GM18858 (cell line): ENCODE data around the gene SND1.

Experiments used
- ATAC-seq: cut with Tn5 transposase; IDR thresholded peaks from one replicate; pipeline ENCODE4 v1.9.1; 2021; ENCODE audit not compliant: unreplicated experiment

Gene SND1

DNA sequence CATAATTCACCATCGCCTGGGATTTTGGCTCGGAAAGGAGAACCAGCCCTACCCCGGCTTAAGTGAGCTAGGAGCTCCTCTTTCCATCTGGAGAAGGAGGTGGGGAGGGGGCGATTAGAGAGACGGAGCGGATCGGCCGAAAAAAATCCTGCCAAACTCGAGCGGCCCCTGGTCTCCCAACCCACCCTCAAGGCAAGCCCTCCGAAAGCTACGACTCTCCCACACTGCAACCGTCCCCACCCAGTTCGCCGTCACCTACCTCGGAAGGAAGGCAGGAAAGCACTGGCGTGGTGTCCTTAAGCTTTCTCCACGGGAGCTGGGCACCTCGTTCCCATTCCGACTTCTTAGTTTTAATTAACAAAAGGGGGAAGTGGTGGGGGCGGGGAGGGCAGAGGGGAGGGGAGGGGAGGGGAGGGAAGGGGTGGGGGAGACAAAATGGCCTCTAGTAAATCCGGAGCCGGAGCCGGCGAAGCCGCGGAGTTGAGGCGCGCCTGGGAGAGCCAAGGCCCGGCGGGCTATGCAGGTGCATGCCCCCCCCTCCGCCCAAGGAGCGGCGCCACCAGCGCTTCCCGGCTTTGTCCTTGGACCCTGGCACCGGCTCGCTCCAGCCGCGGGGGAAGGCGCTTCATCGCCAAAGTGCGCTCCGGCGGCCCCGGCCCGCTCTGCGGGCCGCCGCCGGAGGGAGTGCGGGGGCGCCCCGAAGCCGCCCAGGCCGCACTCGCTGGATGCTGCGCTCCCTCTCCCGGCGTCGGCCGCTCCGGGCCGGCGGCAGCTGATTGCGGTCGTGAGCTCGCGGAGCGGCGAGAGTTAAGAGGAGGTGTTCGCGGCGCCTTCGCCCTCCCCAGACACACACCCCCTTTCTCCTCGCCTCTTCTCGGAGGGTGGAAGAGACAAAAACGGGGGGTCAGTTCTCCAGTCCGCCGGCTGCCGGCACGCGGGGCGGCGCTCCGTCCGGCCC lies 378.9 kb downstream of the SND1 start, which contains the start of gene LRRC4:
Gene LRRC4, minus strand, starts transcription at position 784 of the 958 bp plus-strand sequence. CDS start 797 bp downstream, outside the sequence.
- ATAC-seq: peak; percentile 34

GRCh38 chr7:128031901-128032604 lies 380.1 kb downstream of the SND1 start:
- ATAC-seq: peak; percentile 66

- no peak for ATAC-seq
Measured at GRCh38 chr7:128032605-128033235, 380.7 kb downstream of the SND1 start.

DNA sequence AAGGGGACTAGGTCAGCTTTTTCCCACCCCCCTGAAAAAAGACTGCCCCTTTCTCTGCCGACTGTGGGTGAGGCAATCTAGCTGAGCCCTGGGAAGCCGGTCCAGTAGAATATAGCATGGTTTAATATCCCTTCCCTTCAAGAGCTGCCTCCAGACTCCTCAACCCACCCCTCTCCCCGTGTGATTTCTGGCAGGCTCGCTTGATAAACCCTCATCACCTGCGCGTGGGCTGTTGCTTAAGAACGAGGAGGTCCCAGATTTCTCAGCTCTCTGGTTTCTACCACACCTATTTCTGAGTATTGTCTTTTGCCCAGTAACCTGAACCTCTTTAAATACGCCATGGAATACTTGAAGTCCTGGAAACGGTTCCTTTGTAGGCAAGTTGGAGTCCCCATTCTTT lies 381.3 kb downstream of the SND1 start:
- no peak for ATAC-seq

- no peak for ATAC-seq
Measured at GRCh38 chr7:128034825-128035224, 382.8 kb downstream of the SND1 start.

- no peak for ATAC-seq
Measured at GRCh38 chr7:128035712-128036111, 383.7 kb downstream of the SND1 start.

- ATAC-seq: peak; percentile 39
Measured at GRCh38 chr7:128036226-128036940, 384.4 kb downstream of the SND1 start.

DNA sequence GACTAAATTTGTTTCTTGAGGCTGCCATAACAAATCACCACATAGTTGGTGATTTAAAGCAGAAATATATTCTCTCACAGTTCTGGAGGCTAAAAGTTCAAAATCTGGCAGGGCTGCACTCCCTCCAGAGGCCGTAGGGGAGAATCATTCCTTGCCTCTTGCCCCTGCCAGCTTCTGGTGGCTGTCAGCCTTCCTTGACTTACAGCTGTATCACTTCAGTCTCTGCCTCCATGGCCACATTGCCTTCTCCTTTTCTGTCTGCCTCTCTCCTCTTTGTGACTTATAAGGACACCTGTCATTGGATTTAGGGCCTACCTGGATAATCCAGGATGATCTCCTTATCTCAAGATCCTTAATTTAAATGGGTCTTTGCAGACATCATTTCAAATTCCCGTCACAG lies 385.1 kb downstream of the SND1 start:
- no peak for ATAC-seq

- no peak for ATAC-seq
Measured at GRCh38 chr7:128037880-128038619, 386.1 kb downstream of the SND1 start.

DNA sequence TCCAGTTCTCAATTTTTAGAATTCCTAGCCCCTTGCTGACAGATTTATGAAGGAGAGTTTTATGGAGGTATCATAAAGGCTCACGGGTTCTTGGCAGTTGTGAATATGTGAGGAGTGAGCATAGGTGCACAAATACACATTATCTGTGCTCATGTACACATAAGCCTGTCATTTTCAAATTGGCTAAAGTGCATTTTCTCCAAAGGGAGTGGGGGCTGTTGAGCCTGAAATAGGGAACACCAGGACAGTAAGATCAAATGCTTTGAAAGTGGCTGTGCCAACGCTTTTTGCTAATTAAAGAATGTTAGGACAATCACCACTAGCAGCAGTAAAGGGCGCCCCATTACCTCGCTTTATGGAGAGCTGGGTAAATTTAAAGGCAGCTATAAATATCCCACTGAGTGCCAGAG lies 387.6 kb downstream of the SND1 start:
- ATAC-seq: no peak

- no peak for ATAC-seq
Measured at GRCh38 chr7:128040205-128040604, 388.2 kb downstream of the SND1 start.

DNA sequence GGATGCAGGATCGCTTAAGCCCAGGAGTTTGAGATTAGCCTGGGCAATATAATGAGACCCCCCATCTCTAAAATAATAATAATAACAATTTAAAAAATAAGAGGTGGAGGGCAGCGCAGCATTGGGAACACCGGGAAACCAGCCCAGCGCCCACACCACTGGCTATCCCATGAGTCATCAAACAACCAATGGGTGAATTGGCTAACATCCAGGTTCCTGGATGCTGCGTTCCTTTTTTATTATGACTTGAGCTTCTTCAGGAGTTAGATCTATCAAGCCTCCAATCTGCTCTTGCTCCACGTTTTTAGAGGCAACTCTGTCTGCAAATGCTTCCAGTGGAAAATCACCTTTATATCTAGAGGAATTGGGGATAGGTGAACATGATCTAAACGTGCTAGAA lies 389.2 kb downstream of the SND1 start:
- ATAC-seq: no peak

- no peak for ATAC-seq
Measured at GRCh38 chr7:128042012-128042411, 390.0 kb downstream of the SND1 start.

DNA sequence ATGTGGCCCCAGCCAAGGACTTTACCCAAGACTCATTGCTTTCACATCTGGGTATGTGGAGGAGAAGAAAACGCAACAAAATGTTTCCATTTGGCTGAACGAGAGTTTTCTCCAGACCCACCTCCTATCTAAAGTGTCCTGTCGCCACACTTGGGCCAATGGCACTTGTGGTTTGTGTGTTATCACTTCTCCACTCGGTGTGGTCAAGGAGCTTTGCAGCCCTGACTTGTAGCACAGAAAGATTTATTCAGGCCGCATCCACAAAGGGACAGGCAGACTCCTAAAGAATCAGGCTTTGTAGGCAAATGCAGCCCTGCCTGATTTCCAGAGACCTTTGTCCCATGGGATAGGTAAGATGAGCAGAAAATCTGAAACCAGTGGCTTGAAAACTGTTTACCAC lies 392.1 kb downstream of the SND1 start:
- no peak for ATAC-seq

- no peak for ATAC-seq
Measured at GRCh38 chr7:128045158-128045557, 393.2 kb downstream of the SND1 start.

DNA sequence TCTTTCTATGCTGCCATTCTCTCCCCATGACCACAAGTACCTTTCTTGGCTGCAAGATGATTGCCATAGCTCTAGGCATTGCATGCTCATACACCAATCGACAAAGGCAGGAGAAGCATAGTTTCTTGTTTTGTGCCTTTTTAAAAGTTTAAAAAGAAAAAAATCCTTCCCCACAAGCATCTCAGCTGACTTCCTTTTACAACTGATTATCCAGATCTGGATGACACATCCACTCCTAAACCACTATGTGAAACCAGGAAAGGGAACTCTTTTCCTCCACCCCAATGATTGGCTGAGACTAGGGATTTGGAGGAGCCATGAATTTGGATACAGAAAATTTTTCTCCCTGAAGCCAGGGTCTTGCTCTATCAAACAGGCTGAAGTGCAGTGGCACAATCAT lies 393.8 kb downstream of the SND1 start:
- no peak for ATAC-seq

DNA sequence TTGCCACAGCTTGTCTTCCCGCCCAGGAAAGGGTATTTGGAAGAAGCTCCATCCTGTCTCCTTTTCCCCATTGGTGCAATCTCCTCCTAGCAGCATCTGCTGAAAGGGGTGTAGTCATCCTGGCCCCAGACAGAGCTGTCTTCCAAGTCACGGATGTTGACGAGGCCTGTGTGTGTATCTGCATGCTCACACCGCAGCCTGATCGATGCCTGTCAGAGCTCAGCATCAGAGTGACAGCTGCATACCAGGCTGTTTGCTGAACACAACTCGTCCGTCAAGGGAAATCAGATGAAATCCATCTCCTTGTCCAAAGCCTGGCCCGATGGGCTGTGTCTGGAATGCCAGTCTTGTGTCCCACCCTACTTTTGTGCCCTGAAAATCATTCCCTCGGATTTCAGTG lies 400.4 kb downstream of the SND1 start:
- no peak for ATAC-seq

DNA sequence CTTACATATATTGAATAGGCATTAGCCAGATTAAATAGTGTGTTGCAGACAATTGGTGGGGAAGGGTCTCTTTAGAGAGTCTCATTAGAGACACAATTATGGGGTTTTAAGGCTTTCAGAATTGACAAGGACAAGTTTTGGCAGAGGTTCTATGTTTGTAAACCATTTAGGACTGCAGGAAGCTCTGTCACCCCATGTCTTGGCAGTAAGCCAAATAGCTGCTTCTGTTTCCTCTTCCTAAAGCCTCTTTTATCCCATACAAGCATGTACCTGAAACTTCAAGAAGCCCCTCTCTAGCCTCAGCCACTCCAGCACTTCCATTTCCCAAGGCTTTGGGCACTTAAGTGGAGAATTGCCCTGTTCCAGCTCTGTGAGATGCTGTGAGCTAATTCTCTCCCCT lies 401.0 kb downstream of the SND1 start:
- ATAC-seq: no peak

- no peak for ATAC-seq
Measured at GRCh38 chr7:128053991-128054390, 402.0 kb downstream of the SND1 start.

GRCh38 chr7:128054511-128054910 lies 402.5 kb downstream of the SND1 start:
- no peak for ATAC-seq
